Breast epithelium (tissue), 4 donors: ENCODE results near the gene TYW3. TPM values are rescaled to one million over a fixed set of nuclear protein-coding genes. Genes with fewer than 3 reads are reported as not detected.
"Not testable (repeated sequence)": the region's sequence is repeated elsewhere in the genome, so short reads cannot be mapped to it uniquely, and the experiment has no call there.

ENCODE experiments used
- DNase-seq, 2 donors: peaks; one replicate each; pipeline ENCODE4 v3.0.0-alpha.2; 2019; ENCODE audit warnings: low spot score in 2 of 2
- H3K27ac ChIP-seq, 2 donors: fragments of 200-600 bp; sonication (generic) in 1 of 2; one replicate each; pipeline ENCODE4 v1.5.1; 2016 to 2019; ENCODE audit warnings: mild to moderate bottlenecking in 1 of 2
- H3K27me3 ChIP-seq, 2 donors: fragments of 200-600 bp; sonication (generic) in 1 of 2; one replicate each; pipeline versions ENCODE4 v1.5.1 to v1.6.0; 2017 to 2019; ENCODE audit warnings: control low read depth in 1 of 2, mild to moderate bottlenecking in 1 of 2
- H3K36me3 ChIP-seq: fragments of 200-600 bp; one replicate; pipeline ENCODE4 v1.5.1; 2019
- H3K4me1 ChIP-seq, 2 donors: fragments of 200-600 bp; sonication (generic); one replicate each; pipeline ENCODE4 v1.5.1; 2016 to 2019; ENCODE audit warnings: control low read depth in 1 of 2
- H3K4me3 ChIP-seq, 3 donors: fragments of 200-600 bp; sonication (generic); 1 replicate in 2 of 3; 2 replicates in 1 of 3; pipeline ENCODE4 v1.5.1; 2016 to 2019; ENCODE audit warnings: mild to moderate bottlenecking in 3 of 3, moderate library complexity in 2 of 3
- H3K9me3 ChIP-seq, 2 donors: fragments of 200-600 bp; sonication (generic) in 1 of 2; one replicate each; pipeline ENCODE4 v1.5.1; 2016 to 2019; ENCODE audit warnings: control low read depth in 1 of 2
- CTCF ChIP-seq, 3 donors: fragments of 450-650 bp; IDR thresholded peaks; one replicate each; pipeline ENCODE4 v1.5.1; 2016 to 2017; ENCODE audit warnings: antibody characterized with exemption in 3 of 3, mild to moderate bottlenecking in 3 of 3, moderate library complexity in 3 of 3
- POLR2A ChIP-seq: fragments of 450-650 bp; IDR thresholded peaks from one replicate; pipeline ENCODE4 v1.6.1; 2016; ENCODE audit warnings: antibody characterized with exemption, mild to moderate bottlenecking, moderate library complexity
- POLR2AphosphoS5 ChIP-seq, 3 donors: sonication (generic); formaldehyde crosslinking; IDR thresholded peaks; one replicate each; pipeline ENCODE4 v1.6.1; 2017; ENCODE audit warnings: antibody characterized with exemption in 3 of 3
- intact Hi-C: fragments of 100-400 bp; cut with DNase I; formaldehyde crosslinking; loops from one replicate; pipeline ENCODE4 v1.15.1; 2023; ENCODE audit warnings: low total_unique reads
- total RNA-seq, 3 donors: library from RNA; depleted of rRNA; stranded (reverse); fragments of >200 nt; gene quantifications; one replicate each; pipeline ENCODE4 v1.1.0, GENCODE V29; 2016

Gene TYW3
- total RNA-seq, 3 donors from 2014 or later: 15.5 to 17.9 (median 16.1) TPM

- H3K4me3 ChIP-seq: no peak overlapping the region
- intact Hi-C loops: no loop called here
- H3K27me3 ChIP-seq: no peaks in the 10 kb centered on the region
- H3K36me3 ChIP-seq: no peaks in the 10 kb centered on the region
- H3K27ac ChIP-seq: no peak overlapping the region
- peaks cover 0 to 5% of the 10 kb centered on the region in 2 donors for H3K9me3 ChIP-seq
- H3K4me1 ChIP-seq: peaks cover 0 to 4% of the 10 kb centered on the region in 2 donors
- no peak for TF ChIP-seq POLR2AphosphoS5 (IDR thresholded peaks at IDR 0.05)
- no peak for TF ChIP-seq CTCF (IDR thresholded peaks at IDR 0.05)
- no peak for TF ChIP-seq POLR2A
- DNase-seq: no peak
Observed at GRCh38 chr1:74729741-74730478, 3.0 kb upstream of the TYW3 start.

GRCh38 chr1:74731399-74732052 is 1.4 kb upstream of the TYW3 start:
- no peaks in the 10 kb centered on the region for H3K36me3 ChIP-seq
- peak overlapping the region in 2 of 3 donors; percentile 79 to 93 for H3K4me3 ChIP-seq
- DNase-seq: no peak
- H3K27me3 ChIP-seq: no peaks in the 10 kb centered on the region
- intact Hi-C loops: no loop called here
- no peak for TF ChIP-seq POLR2AphosphoS5 (IDR thresholded peaks at IDR 0.05)
- no peak for TF ChIP-seq CTCF (IDR thresholded peaks at IDR 0.05)
- no peak for TF ChIP-seq POLR2A
- no peak overlapping the region for H3K27ac ChIP-seq
- peaks cover 0 to 4% of the 10 kb centered on the region in 2 donors for H3K4me1 ChIP-seq
- H3K9me3 ChIP-seq: no peaks in the 10 kb centered on the region

GRCh38 chr1:74732071-74732946 is 643 bp upstream of the TYW3 start:
- H3K27ac ChIP-seq: peak overlapping the region; percentile 85 to 93
- DNase-seq: not testable (repeated sequence)

GRCh38 chr1:74733604-74734484 is 892 bp downstream of the TYW3 start:
- Histone ChIP-seq H3K4me1 (peaks cover 0 to 4% of the 10 kb centered on the region in 2 donors), H3K27me3 (no peaks in the 10 kb centered on the region), H3K27ac (peak overlapping the region; percentile 85 to 93), H3K36me3 (peaks cover 3% of the 10 kb centered on the region), H3K9me3 (no peaks in the 10 kb centered on the region), H3K4me3 (peak overlapping the region; percentile 56 to 93 (median 79))
- intact Hi-C loops: no loop called here
- no peak for TF ChIP-seq POLR2AphosphoS5 (IDR thresholded peaks at IDR 0.05)
- no peak for TF ChIP-seq POLR2A
- peak in 2 of 3 donors; percentile 40 for TF ChIP-seq CTCF (IDR thresholded peaks at IDR 0.05)
- DNase-seq: no peak

More at GRCh38 chr1:74732071-74732946, 643 bp upstream of the TYW3 start:
- H3K9me3 ChIP-seq, H3K27me3 ChIP-seq, intact Hi-C loops, H3K36me3 ChIP-seq, H3K4me1 ChIP-seq: not testable (repeated sequence)
- H3K4me3 ChIP-seq: peak overlapping the region; percentile 56 to 93 (median 79)

GRCh38 chr1:74737333-74737732 is 4.4 kb downstream of the TYW3 start:
- Histone ChIP-seq H3K27ac (no peak overlapping the region), H3K4me1 (peaks cover 0 to 4% of the 10 kb centered on the region in 2 donors), H3K36me3 (peaks cover 3% of the 10 kb centered on the region), H3K4me3 (no peak overlapping the region), H3K27me3 (no peaks in the 10 kb centered on the region), H3K9me3 (no peaks in the 10 kb centered on the region)
- no peak for TF ChIP-seq POLR2AphosphoS5 (IDR thresholded peaks at IDR 0.05)
- TF ChIP-seq CTCF (IDR thresholded peaks at IDR 0.05): no peak
- TF ChIP-seq POLR2A: no peak
- intact Hi-C loops: no loop called here
- no peak for DNase-seq

- intact Hi-C loops, DNase-seq, H3K36me3 ChIP-seq: not testable (repeated sequence)
Observed at GRCh38 chr1:74740307-74740980, 7.5 kb downstream of the TYW3 start.

GRCh38 chr1:74745247-74745646 is 12.3 kb downstream of the TYW3 start:
- H3K36me3 ChIP-seq, intact Hi-C loops: not testable (repeated sequence)

More at GRCh38 chr1:74740307-74740980, 7.5 kb downstream of the TYW3 start:
- not testable (repeated sequence) for H3K4me3 ChIP-seq, H3K27ac ChIP-seq, H3K27me3 ChIP-seq, H3K4me1 ChIP-seq, H3K9me3 ChIP-seq

More at GRCh38 chr1:74745247-74745646, 12.3 kb downstream of the TYW3 start:
- H3K4me1 ChIP-seq, H3K27ac ChIP-seq, H3K27me3 ChIP-seq, H3K9me3 ChIP-seq, DNase-seq, H3K4me3 ChIP-seq: not testable (repeated sequence)
